HepG2 (cell line): ENCODE data around the gene MYL6. TPM values are rescaled to one million over a fixed set of nuclear protein-coding genes. Genes with fewer than 3 reads are reported as not detected.

Experiments used
- BRCA1 ChIP-seq: sonication (generic); formaldehyde crosslinking; IDR thresholded peaks from 2 replicates; pipeline ENCODE4 v1.4.0; 2020; ENCODE audit warnings: missing genetic modification reagents
- JUND ChIP-seq: sonication (generic); formaldehyde crosslinking; IDR thresholded peaks from 2 replicates; pipeline ENCODE4 v1.8.0; 2022; ENCODE audit warnings: mild to moderate bottlenecking, missing genetic modification reagents
- MEIS2 ChIP-seq: sonication (generic); formaldehyde crosslinking; IDR thresholded peaks from 2 replicates; pipeline ENCODE4 v1.9.0; 2021; ENCODE audit warnings: mild to moderate bottlenecking, missing genetic modification reagents
- SAP130 ChIP-seq: IDR thresholded peaks from 2 replicates; pipeline ENCODE4 v1.6.1; 2016; ENCODE audit warnings: low read depth
- SMC3 ChIP-seq: IDR thresholded peaks from 2 replicates; pipeline ENCODE4 v1.6.1; 2011; ENCODE audit warnings: low read length, improper control_type of control experiment
- ZNF263 ChIP-seq: sonication (generic); formaldehyde crosslinking; IDR thresholded peaks from 2 replicates; pipeline ENCODE4 v1.4.0; 2020; ENCODE audit warnings: missing genetic modification reagents
- ZNF496 ChIP-seq: sonication (generic); formaldehyde crosslinking; IDR thresholded peaks from 2 replicates; pipeline ENCODE4 v1.8.1; 2023; ENCODE audit warnings: mild to moderate bottlenecking, moderate library complexity, missing genetic modification reagents; ENCODE audit not compliant: insufficient replicate concordance
- ZNF550 ChIP-seq: sonication (generic); formaldehyde crosslinking; IDR thresholded peaks from 2 replicates; pipeline ENCODE4 v1.4.0; 2020; ENCODE audit warnings: mild to moderate bottlenecking, missing genetic modification reagents, borderline replicate concordance
- ZNF615 ChIP-seq: sonication (generic); formaldehyde crosslinking; IDR thresholded peaks from 2 replicates; pipeline ENCODE4 v1.5.0; 2020; ENCODE audit warnings: mild to moderate bottlenecking, missing genetic modification reagents, borderline replicate concordance
- polyA plus RNA-seq, 8 experiments: library from polyadenylated mRNA; depleted of rRNA in 3 of 8; stranded (reverse) in 7 of 8; unstranded in 1 of 8; fragments of >200 nt; fragmentation: Illumina TruSeq in 4 of 8; extraction: Trizol in 4 of 8; gene quantifications; 2 replicates each; pipeline versions ENCODE4 v1.2.1 to v1.2.3, GENCODE V29; 2011 to 2016; ENCODE audit warnings: low read depth in 4 of 8, missing spikeins in 1 of 8, mixed read lengths in 1 of 8; ENCODE audit not compliant: insufficient read depth in 1 of 8
- total RNA-seq, 5 experiments: library from RNA; depleted of rRNA; stranded (reverse); fragments of >200 nt; fragmentation: Illumina TruSeq; extraction: Trizol; gene quantifications; 2 replicates each; pipeline ENCODE4 v1.2.3, GENCODE V29; 2016; ENCODE audit warnings: low read depth in 1 of 5
- TF ChIP-seq, protein P1 (sequence below): sonication (generic); formaldehyde crosslinking; IDR thresholded peaks from 2 replicates; pipeline ENCODE4 v1.4.0; 2020; ENCODE audit warnings: missing genetic modification reagents
- TF ChIP-seq, protein P2 (sequence below): sonication (generic); formaldehyde crosslinking; IDR thresholded peaks from 2 replicates; pipeline ENCODE4 v1.8.0; 2023; ENCODE audit warnings: mild to moderate bottlenecking, missing genetic modification reagents
- TF ChIP-seq, protein P3 (sequence below): sonication (generic); formaldehyde crosslinking; IDR thresholded peaks from 2 replicates; pipeline ENCODE4 v1.8.0; 2022; ENCODE audit warnings: mild to moderate bottlenecking, missing genetic modification reagents, borderline replicate concordance
- TF ChIP-seq, protein P4 (sequence below): sonication (generic); formaldehyde crosslinking; IDR thresholded peaks from 2 replicates; pipeline ENCODE4 v1.5.0; 2020; ENCODE audit warnings: mild to moderate bottlenecking, missing genetic modification reagents, moderate library complexity
- TF ChIP-seq, protein P5 (sequence below): sonication (generic); formaldehyde crosslinking; IDR thresholded peaks from 2 replicates; pipeline ENCODE4 v1.8.0; 2022; ENCODE audit warnings: mild to moderate bottlenecking, missing genetic modification reagents, moderate library complexity
- TF ChIP-seq, protein P6 (sequence below): sonication (generic); formaldehyde crosslinking; IDR thresholded peaks from 2 replicates; pipeline ENCODE4 v1.5.1; 2020; ENCODE audit warnings: mild to moderate bottlenecking, missing genetic modification reagents, moderate library complexity

MYL6 gene
- total and polyA plus RNA-seq, 2 of the 13 experiments (the other 11 are each of a cell fraction or from before 2014, with no cell fraction given): 1,127 to 1,192 TPM

DNA sequence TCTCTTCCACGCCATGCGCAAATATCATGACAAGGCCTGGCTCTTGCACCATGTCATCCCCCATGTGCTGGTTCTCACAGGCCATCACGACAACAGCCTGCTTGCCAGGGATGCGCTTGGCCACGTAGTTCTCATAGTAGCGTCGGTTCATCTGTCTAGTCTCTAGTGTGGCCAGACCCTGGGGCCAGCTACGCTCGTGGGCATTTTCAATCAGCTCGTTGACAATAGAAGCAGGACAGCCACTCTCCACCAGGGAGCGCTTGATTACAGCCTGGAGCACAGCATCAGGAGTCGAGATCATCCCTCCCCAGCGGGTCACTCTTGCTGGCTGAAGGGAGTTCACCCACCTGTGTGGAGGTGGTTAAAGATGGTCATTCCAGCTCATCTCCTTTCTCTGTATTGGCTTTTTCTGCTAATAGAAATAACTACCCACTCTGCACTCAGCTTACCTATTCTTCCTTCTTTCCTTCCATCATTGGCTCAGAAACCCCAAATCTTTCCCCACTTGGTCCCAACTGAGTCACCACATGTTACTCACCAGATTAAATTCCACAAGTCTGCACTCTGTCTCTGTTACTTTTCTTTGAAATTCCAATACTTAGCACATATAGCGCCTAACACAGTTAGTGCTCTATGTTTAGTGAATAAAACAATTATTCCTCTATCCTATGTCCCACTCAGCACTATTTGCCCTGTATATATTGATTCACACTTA is 48.5 kb downstream of the MYL6 start (continued):
- TF ChIP-seq, protein P1, sequence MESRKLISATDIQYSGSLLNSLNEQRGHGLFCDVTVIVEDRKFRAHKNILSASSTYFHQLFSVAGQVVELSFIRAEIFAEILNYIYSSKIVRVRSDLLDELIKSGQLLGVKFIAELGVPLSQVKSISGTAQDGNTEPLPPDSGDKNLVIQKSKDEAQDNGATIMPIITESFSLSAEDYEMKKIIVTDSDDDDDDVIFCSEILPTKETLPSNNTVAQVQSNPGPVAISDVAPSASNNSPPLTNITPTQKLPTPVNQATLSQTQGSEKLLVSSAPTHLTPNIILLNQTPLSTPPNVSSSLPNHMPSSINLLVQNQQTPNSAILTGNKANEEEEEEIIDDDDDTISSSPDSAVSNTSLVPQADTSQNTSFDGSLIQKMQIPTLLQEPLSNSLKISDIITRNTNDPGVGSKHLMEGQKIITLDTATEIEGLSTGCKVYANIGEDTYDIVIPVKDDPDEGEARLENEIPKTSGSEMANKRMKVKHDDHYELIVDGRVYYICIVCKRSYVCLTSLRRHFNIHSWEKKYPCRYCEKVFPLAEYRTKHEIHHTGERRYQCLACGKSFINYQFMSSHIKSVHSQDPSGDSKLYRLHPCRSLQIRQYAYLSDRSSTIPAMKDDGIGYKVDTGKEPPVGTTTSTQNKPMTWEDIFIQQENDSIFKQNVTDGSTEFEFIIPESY: peak; percentile 34; the same call in 1 of the 2 replicates
- TF ChIP-seq ZNF496 (CRISPR knock-in tag): no peak
- no peak for TF ChIP-seq MEIS2
- TF ChIP-seq, protein P2, sequence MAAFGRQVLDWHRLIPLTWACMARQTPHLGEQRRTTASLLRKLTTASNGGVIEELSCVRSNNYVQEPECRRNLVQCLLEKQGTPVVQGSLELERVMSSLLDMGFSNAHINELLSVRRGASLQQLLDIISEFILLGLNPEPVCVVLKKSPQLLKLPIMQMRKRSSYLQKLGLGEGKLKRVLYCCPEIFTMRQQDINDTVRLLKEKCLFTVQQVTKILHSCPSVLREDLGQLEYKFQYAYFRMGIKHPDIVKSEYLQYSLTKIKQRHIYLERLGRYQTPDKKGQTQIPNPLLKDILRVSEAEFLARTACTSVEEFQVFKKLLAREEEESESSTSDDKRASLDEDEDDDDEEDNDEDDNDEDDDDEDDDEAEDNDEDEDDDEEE (CRISPR knock-in tag): no peak
- no peak for TF ChIP-seq BRCA1 (CRISPR knock-in tag)
- TF ChIP-seq ZNF550 (CRISPR knock-in tag): 0 out of 2 replicates have a peak, but pooled peaks have one; percentile 55
- TF ChIP-seq ZNF263 (CRISPR knock-in tag): peak; percentile 95
- no peak for TF ChIP-seq ZNF615 (CRISPR knock-in tag)
- TF ChIP-seq, protein P3, sequence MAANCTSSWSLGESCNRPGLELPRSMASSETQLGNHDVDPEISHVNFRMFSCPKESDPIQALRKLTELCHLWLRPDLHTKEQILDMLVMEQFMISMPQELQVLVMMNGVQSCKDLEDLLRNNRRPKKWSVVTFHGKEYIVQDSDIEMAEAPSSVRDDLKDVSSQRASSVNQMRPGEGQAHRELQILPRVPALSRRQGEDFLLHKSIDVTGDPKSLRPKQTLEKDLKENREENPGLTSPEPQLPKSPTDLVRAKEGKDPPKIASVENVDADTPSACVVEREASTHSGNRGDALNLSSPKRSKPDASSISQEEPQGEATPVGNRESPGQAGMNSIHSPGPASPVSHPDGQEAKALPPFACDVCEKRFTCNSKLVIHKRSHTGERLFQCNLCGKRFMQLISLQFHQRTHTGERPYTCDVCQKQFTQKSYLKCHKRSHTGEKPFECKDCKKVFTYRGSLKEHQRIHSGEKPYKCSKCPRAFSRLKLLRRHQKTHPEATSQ (CRISPR knock-in tag): no peak
- TF ChIP-seq, protein P4, sequence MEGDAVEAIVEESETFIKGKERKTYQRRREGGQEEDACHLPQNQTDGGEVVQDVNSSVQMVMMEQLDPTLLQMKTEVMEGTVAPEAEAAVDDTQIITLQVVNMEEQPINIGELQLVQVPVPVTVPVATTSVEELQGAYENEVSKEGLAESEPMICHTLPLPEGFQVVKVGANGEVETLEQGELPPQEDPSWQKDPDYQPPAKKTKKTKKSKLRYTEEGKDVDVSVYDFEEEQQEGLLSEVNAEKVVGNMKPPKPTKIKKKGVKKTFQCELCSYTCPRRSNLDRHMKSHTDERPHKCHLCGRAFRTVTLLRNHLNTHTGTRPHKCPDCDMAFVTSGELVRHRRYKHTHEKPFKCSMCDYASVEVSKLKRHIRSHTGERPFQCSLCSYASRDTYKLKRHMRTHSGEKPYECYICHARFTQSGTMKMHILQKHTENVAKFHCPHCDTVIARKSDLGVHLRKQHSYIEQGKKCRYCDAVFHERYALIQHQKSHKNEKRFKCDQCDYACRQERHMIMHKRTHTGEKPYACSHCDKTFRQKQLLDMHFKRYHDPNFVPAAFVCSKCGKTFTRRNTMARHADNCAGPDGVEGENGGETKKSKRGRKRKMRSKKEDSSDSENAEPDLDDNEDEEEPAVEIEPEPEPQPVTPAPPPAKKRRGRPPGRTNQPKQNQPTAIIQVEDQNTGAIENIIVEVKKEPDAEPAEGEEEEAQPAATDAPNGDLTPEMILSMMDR (CRISPR knock-in tag): peak; percentile 83
- TF ChIP-seq SMC3: peak; percentile 78; the same call in 1 of the 2 replicates
- TF ChIP-seq, protein P5, sequence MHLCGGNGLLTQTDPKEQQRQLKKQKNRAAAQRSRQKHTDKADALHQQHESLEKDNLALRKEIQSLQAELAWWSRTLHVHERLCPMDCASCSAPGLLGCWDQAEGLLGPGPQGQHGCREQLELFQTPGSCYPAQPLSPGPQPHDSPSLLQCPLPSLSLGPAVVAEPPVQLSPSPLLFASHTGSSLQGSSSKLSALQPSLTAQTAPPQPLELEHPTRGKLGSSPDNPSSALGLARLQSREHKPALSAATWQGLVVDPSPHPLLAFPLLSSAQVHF (CRISPR knock-in tag): no peak
- no peak for TF ChIP-seq JUND (CRISPR knock-in tag)
- TF ChIP-seq SAP130 (CRISPR knock-in tag): 0 out of 2 replicates have a peak, but pooled peaks have one; percentile 35
- TF ChIP-seq, protein P6, sequence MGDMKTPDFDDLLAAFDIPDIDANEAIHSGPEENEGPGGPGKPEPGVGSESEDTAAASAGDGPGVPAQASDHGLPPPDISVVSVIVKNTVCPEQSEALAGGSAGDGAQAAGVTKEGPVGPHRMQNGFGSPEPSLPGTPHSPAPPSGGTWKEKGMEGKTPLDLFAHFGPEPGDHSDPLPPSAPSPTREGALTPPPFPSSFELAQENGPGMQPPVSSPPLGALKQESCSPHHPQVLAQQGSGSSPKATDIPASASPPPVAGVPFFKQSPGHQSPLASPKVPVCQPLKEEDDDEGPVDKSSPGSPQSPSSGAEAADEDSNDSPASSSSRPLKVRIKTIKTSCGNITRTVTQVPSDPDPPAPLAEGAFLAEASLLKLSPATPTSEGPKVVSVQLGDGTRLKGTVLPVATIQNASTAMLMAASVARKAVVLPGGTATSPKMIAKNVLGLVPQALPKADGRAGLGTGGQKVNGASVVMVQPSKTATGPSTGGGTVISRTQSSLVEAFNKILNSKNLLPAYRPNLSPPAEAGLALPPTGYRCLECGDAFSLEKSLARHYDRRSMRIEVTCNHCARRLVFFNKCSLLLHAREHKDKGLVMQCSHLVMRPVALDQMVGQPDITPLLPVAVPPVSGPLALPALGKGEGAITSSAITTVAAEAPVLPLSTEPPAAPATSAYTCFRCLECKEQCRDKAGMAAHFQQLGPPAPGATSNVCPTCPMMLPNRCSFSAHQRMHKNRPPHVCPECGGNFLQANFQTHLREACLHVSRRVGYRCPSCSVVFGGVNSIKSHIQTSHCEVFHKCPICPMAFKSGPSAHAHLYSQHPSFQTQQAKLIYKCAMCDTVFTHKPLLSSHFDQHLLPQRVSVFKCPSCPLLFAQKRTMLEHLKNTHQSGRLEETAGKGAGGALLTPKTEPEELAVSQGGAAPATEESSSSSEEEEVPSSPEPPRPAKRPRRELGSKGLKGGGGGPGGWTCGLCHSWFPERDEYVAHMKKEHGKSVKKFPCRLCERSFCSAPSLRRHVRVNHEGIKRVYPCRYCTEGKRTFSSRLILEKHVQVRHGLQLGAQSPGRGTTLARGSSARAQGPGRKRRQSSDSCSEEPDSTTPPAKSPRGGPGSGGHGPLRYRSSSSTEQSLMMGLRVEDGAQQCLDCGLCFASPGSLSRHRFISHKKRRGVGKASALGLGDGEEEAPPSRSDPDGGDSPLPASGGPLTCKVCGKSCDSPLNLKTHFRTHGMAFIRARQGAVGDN (CRISPR knock-in tag): peak; percentile 39
